ENCODE measurements around the gene ROM1.

Gene ROM1

GRCh38 chr11:62572431-62572830 is 40.6 kb upstream of the ROM1 start:
- TF ChIP-seq, protein P1, sequence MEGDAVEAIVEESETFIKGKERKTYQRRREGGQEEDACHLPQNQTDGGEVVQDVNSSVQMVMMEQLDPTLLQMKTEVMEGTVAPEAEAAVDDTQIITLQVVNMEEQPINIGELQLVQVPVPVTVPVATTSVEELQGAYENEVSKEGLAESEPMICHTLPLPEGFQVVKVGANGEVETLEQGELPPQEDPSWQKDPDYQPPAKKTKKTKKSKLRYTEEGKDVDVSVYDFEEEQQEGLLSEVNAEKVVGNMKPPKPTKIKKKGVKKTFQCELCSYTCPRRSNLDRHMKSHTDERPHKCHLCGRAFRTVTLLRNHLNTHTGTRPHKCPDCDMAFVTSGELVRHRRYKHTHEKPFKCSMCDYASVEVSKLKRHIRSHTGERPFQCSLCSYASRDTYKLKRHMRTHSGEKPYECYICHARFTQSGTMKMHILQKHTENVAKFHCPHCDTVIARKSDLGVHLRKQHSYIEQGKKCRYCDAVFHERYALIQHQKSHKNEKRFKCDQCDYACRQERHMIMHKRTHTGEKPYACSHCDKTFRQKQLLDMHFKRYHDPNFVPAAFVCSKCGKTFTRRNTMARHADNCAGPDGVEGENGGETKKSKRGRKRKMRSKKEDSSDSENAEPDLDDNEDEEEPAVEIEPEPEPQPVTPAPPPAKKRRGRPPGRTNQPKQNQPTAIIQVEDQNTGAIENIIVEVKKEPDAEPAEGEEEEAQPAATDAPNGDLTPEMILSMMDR (IDR thresholded peaks at IDR 0.05; ENCODE audit: insufficient read depth, missing control alignments), result no peak
- no peak for DNase-seq (ENCODE audit: insufficient read length, low spot score)
- FAIRE-seq, result no peak

GRCh38 chr11:62573006-62573591 is 40.0 kb upstream of the ROM1 start:
- TF ChIP-seq, protein P1 (IDR thresholded peaks at IDR 0.05; ENCODE audit: insufficient read depth, missing control alignments), result no peak
- no peak for FAIRE-seq
- no peak for DNase-seq (ENCODE audit: insufficient read length, low spot score)

GRCh38 chr11:62573592-62574362 is 39.3 kb upstream of the ROM1 start, which contains the start of gene EEF1G:
Gene EEF1G (minus strand): TSS chr11:62573891. CDS start chr11:62573842, 49 bp downstream.
- no peak for FAIRE-seq
- TF ChIP-seq, protein P1 (IDR thresholded peaks at IDR 0.05; ENCODE audit: insufficient read depth, missing control alignments), result no peak
- DNase-seq (ENCODE audit: insufficient read length, low spot score), result peak; percentile 96

GRCh38 chr11:62574363-62575071 is 38.5 kb upstream of the ROM1 start:
- TF ChIP-seq, protein P1 (IDR thresholded peaks at IDR 0.05; ENCODE audit: insufficient read depth, missing control alignments), result no peak
- DNase-seq (ENCODE audit: insufficient read length, low spot score), result no peak
- FAIRE-seq, result no peak

- FAIRE-seq, result no peak
These were observed 37.9 kb upstream of the ROM1 start for GRCh38 chr11:62575156-62575555.

DNA sequence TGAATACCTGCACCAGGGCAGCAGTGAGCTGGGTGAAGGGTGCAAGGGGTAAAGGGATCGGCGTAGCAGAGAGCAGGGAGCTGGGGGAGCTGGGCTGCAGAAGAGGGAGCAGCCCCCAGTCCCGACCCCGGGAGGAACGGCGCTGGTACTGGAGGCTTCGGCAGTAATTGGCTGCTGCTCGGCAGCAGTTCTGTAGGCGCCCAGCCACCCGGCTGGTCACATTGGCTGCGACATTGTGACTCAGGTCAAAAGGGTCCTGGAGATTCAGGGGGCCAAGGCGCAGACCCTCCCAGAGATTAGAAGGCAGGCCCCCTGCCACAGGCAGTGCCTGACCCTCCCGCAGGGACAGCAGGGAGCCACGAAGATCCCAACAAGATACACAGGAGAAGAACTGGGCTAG is 37.2 kb upstream of the ROM1 start:
- DNase-seq (ENCODE audit: insufficient read length, low spot score), result no peak
- TF ChIP-seq, protein P1 (IDR thresholded peaks at IDR 0.05; ENCODE audit: insufficient read depth, missing control alignments), result no peak
- FAIRE-seq, result no peak

More at GRCh38 chr11:62575156-62575555, 37.9 kb upstream of the ROM1 start:
- TF ChIP-seq, protein P1 (IDR thresholded peaks at IDR 0.05; ENCODE audit: insufficient read depth, missing control alignments), result no peak
- no peak for DNase-seq (ENCODE audit: insufficient read length, low spot score)

Data from D721Med (cell line).